RWPE1 (cell line): ENCODE results near the gene GDA.

Source experiments
- CTCF ChIA-PET: fragments of 350-600 bp; sonication (Branson Sonifier 250); formaldehyde crosslinking; extraction: SDS; loops from one replicate; lab custom pipeline; 2021; lab: Yijun Ruan, JAX
- POLR2A ChIA-PET: fragments of 400-600 bp; formaldehyde crosslinking; extraction: SDS; loops from one replicate; lab custom pipeline; 2020; ENCODE audit warnings: antibody characterized with exemption; ENCODE audit not compliant: low non-redundant PET; lab: Yijun Ruan, JAX
- DNase-seq: peaks from one replicate; pipeline ENCODE4 v3.0.0; 2012; ENCODE audit warnings: low spot score
- H3K27ac ChIP-seq: fragments of 450-650 bp; 2 replicates; pipeline ENCODE4 v1.5.1; 2017
- CTCF ChIP-seq: fragments of 450-650 bp; conservative IDR thresholded peaks from 2 replicates; pipeline ENCODE4 v1.5.1; 2017; ENCODE audit warnings: low read depth, mild to moderate bottlenecking

GDA gene

GRCh38 chr9:72149231-72149975, at the start of gene GDA:
Gene GDA (plus strand): TSS chr9:72149440. CDS start chr9:72149560, 120 bp downstream.
- TF ChIP-seq CTCF = no peak
- peak; percentile 42 for DNase-seq
- no peak within 1 kb of the TSS for H3K27ac ChIP-seq
- CTCF ChIA-PET = no interaction called here
- POLR2A ChIA-PET = no interaction called here

- no peak for TF ChIP-seq CTCF
- DNase-seq = no peak
- no peak overlapping the region for H3K27ac ChIP-seq
- CTCF ChIA-PET = interaction anchor here (0.6 kb wide), 2 partner anchors 10 to 167 kb away, joined by 3 to 4 read pairs; no protein-coding TSS in a partner anchor
- POLR2A ChIA-PET = no interaction called here
Measured at GRCh38 chr9:72102520-72102919, 46.7 kb upstream of the GDA start.

GRCh38 chr9:72113056-72113455, 36.2 kb upstream of the GDA start:
- DNase-seq = no peak
- H3K27ac ChIP-seq = no peak overlapping the region
- POLR2A ChIA-PET = no interaction called here
- CTCF ChIA-PET = interaction anchor here (0.6 kb wide), 1 partner anchor 11 kb away, joined by 4 read pairs; no protein-coding TSS in a partner anchor
- no peak for TF ChIP-seq CTCF

- DNase-seq = no peak
- POLR2A ChIA-PET = no interaction called here
- no peak overlapping the region for H3K27ac ChIP-seq
- CTCF ChIA-PET = interaction anchor here (1.6 kb wide), 1 partner anchor 81 kb away, joined by 3 read pairs; no protein-coding TSS in a partner anchor
- TF ChIP-seq CTCF = no peak
Measured at GRCh38 chr9:72119853-72120252, 29.4 kb upstream of the GDA start.

- CTCF ChIA-PET = no interaction called here
- POLR2A ChIA-PET = no interaction called here
- no peak for TF ChIP-seq CTCF
Measured at GRCh38 chr9:72124947-72125346, 24.3 kb upstream of the GDA start.

GRCh38 chr9:72127753-72128152, 21.5 kb upstream of the GDA start:
- no peak overlapping the region for H3K27ac ChIP-seq
- TF ChIP-seq CTCF = no peak
- CTCF ChIA-PET = no interaction called here
- no peak for DNase-seq
- POLR2A ChIA-PET = no interaction called here

More at GRCh38 chr9:72124947-72125346, 24.3 kb upstream of the GDA start:
- no peak overlapping the region for H3K27ac ChIP-seq
- no peak for DNase-seq
